Measurements from ENCODE around the gene NRXN3. TPM values are rescaled to one million over a fixed set of nuclear protein-coding genes. Genes with fewer than 3 reads are reported as not detected.

Gene NRXN3
- total and polyA plus RNA-seq, 4 donors: 1.4 to 8.3 (median 4.4) TPM

- H3K36me3 ChIP-seq (ENCODE audit: control insufficient read depth in 4 of 4, insufficient read depth in 4 of 4, low read length in 4 of 4): no peaks in the 10 kb centered on the region
- H3K4me1 ChIP-seq (ENCODE audit: control insufficient read depth in 5 of 5, insufficient read depth in 5 of 5, low read length in 5 of 5): no peaks in the 10 kb centered on the region
- DNase-seq (no peak), ATAC-seq (ENCODE audit: insufficient read depth, low FRiP score) (no peak)
- H3K9me3 ChIP-seq (ENCODE audit: control insufficient read depth in 4 of 4, insufficient read depth in 3 of 4, low read length in 3 of 4): no peaks in the 10 kb centered on the region
- no peak overlapping the region for H3K4me3 ChIP-seq
- 60 to 64% methylated on average over 3 of the region's 3 CpGs for WGBS, 2 donors
- no peaks in the 10 kb centered on the region for H3K27me3 ChIP-seq (ENCODE audit: control insufficient read depth in 3 of 3, insufficient read depth in 3 of 3, low read length in 2 of 3)
- H3K9ac ChIP-seq (ENCODE audit: insufficient read depth in 1 of 2, low read length in 2 of 2): no peak overlapping the region
- H3K27ac ChIP-seq (ENCODE audit: low read depth in 1 of 2, low read length in 1 of 2): no peak overlapping the region
- no peak for TF ChIP-seq CTCF (IDR thresholded peaks at IDR 0.05; ENCODE audit: control extremely low read depth, extremely low read depth)
These were observed 1167.6 kb downstream of the NRXN3 start for GRCh38 chr14:79337761-79338160.

DNA sequence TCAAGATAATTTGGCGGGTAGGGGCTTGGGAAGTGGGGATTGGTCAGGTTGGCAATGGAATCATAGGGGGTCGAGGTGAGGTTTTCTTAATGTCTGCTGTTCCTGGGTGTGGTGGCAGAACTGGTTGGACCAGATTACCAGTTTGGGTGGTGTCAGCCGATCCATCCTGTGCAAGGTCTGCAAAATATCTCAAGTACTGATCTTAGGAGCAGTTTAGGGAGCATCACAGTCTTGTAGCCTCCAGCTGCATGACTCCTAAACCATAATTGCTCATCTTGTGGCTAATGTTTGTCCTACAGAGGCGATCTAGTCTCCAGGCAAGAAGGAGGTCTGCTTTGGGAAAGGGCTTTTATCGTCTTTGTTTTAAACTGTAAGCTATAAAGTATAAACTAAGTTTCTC, 1172.8 kb downstream of the NRXN3 start:
- no peak overlapping the region for H3K4me3 ChIP-seq
- H3K4me1 ChIP-seq (ENCODE audit: control insufficient read depth in 5 of 5, insufficient read depth in 5 of 5, low read length in 5 of 5): no peaks in the 10 kb centered on the region
- H3K36me3 ChIP-seq (ENCODE audit: control insufficient read depth in 4 of 4, insufficient read depth in 4 of 4, low read length in 4 of 4): no peaks in the 10 kb centered on the region
- H3K9ac ChIP-seq (ENCODE audit: insufficient read depth in 1 of 2, low read length in 2 of 2): no peak overlapping the region
- ATAC-seq (ENCODE audit: insufficient read depth, low FRiP score) (no peak), DNase-seq (no peak)
- 70 to 78% methylated on average over 5 of the region's 5 CpGs for WGBS, 2 donors
- no peaks in the 10 kb centered on the region for H3K27me3 ChIP-seq (ENCODE audit: control insufficient read depth in 3 of 3, insufficient read depth in 3 of 3, low read length in 2 of 3)
- H3K9me3 ChIP-seq (ENCODE audit: control insufficient read depth in 4 of 4, insufficient read depth in 3 of 4, low read length in 3 of 4): peaks cover 0 to 3% (median 0%) of the 10 kb centered on the region in 4 donors
- H3K27ac ChIP-seq (ENCODE audit: low read depth in 1 of 2, low read length in 1 of 2): no peak overlapping the region
- TF ChIP-seq CTCF (IDR thresholded peaks at IDR 0.05; ENCODE audit: control extremely low read depth, extremely low read depth): no peak

- DNase-seq: no peak
- no peak for TF ChIP-seq CTCF (IDR thresholded peaks at IDR 0.05; ENCODE audit: control extremely low read depth, extremely low read depth)
- no peaks in the 10 kb centered on the region for H3K36me3 ChIP-seq (ENCODE audit: control insufficient read depth in 4 of 4, insufficient read depth in 4 of 4, low read length in 4 of 4)
- no peak overlapping the region for H3K27ac ChIP-seq (ENCODE audit: low read depth in 1 of 2, low read length in 1 of 2)
- no peak overlapping the region for H3K4me3 ChIP-seq
- no peaks in the 10 kb centered on the region for H3K27me3 ChIP-seq (ENCODE audit: control insufficient read depth in 3 of 3, insufficient read depth in 3 of 3, low read length in 2 of 3)
- peaks cover 0 to 17% (median 0%) of the 10 kb centered on the region in 5 donors for H3K4me1 ChIP-seq (ENCODE audit: control insufficient read depth in 5 of 5, insufficient read depth in 5 of 5, low read length in 5 of 5)
- 87% methylated on average over 3 of the region's 3 CpGs for WGBS, 2 donors
- peaks cover 0 to 6% (median 0%) of the 10 kb centered on the region in 4 donors for H3K9me3 ChIP-seq (ENCODE audit: control insufficient read depth in 4 of 4, insufficient read depth in 3 of 4, low read length in 3 of 4)
- ATAC-seq (ENCODE audit: insufficient read depth, low FRiP score): no peak
- H3K9ac ChIP-seq (ENCODE audit: insufficient read depth in 1 of 2, low read length in 2 of 2): no peak overlapping the region
These were observed 1180.8 kb downstream of the NRXN3 start for GRCh38 chr14:79351011-79351410.

DNA sequence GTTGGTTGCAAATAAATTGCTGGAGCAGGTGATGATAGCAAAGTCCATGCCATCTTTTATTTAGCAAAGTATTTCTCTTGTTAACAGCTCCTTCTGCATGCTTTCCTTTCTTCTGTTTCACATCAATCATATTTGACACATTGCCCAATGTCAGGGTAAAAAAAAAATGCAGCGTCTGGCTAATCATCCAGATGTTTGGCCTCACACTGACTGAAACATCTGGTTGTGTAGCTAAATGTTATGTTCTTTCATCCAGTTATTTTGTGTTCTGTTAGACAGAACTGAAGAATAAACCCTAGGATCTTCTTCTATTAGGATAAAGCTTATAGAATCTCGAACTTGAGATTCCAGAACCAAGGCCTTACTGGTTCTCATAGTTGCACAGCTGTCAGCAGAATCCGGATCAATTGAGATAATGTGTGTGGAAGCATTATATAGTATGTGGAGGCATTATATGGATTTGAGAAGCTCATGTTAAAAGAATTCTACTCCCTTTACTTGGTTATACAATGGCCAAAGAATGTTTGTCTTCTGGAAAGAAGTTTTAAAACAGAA, 1182.0 kb downstream of the NRXN3 start:
- Histone ChIP-seq H3K36me3 (ENCODE audit: control insufficient read depth in 4 of 4, insufficient read depth in 4 of 4, low read length in 4 of 4) (no peaks in the 10 kb centered on the region), H3K9me3 (ENCODE audit: control insufficient read depth in 4 of 4, insufficient read depth in 3 of 4, low read length in 3 of 4) (peaks cover 0 to 3% (median 0%) of the 10 kb centered on the region in 4 donors), H3K27me3 (ENCODE audit: control insufficient read depth in 3 of 3, insufficient read depth in 3 of 3, low read length in 2 of 3) (no peaks in the 10 kb centered on the region), H3K27ac (ENCODE audit: low read depth in 1 of 2, low read length in 1 of 2) (no peak overlapping the region), H3K4me3 (no peak overlapping the region), H3K4me1 (ENCODE audit: control insufficient read depth in 5 of 5, insufficient read depth in 5 of 5, low read length in 5 of 5) (peaks cover 0 to 17% (median 0%) of the 10 kb centered on the region in 5 donors), H3K9ac (ENCODE audit: insufficient read depth in 1 of 2, low read length in 2 of 2) (no peak overlapping the region)
- no peak for ATAC-seq (ENCODE audit: insufficient read depth, low FRiP score)
- TF ChIP-seq CTCF (IDR thresholded peaks at IDR 0.05; ENCODE audit: control extremely low read depth, extremely low read depth): no peak
- DNase-seq: peak in 2 of 3 donors; percentile 49 to 61
- WGBS, 2 donors: 54 to 58% methylated on average over 3 of the region's 3 CpGs

Data from lung (tissue), 12 donors.